Muscle of back (tissue), 11 donors: Measurements from ENCODE around the gene CEMIP2. TPM values are rescaled to one million over a fixed set of nuclear protein-coding genes. Genes with fewer than 3 reads are reported as not detected.

ENCODE experiments used
- DNase-seq, 3 donors: peaks; one replicate each; pipeline versions ENCODE4 v3.0.0 to v3.0.0-alpha.2; 2013
- polyA plus RNA-seq, 10 donors: library from polyadenylated mRNA; unstranded; fragments of 120-200 nt; gene quantifications; one replicate each; pipeline ENCODE4 v1.2.1, GENCODE V29; 2013; ENCODE audit not compliant: insufficient read length in 10 of 10

The CEMIP2 gene
- polyA plus RNA-seq, 10 donors, result 23.2 to 41.3 (median 28.5) TPM

DNA sequence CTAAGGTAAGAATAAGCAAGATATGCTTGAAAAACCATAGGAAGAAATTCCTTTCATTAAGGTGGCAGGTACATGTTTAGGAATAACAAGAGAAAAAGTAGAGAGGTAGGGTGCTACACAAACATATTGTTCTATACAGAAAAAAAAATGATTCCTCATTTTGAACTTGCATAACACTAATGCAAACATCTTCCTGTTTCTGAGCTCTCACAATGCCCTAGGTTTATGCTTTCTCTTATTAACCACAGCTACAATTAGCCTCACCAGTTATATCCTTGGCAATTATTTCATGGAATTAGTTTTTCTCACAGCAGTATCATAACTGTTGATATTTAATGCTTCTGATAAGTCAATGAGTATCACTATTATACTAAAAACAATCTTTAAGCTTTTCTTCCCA is 20.7 kb downstream of the CEMIP2 start:
- DNase-seq, result no peak

DNA sequence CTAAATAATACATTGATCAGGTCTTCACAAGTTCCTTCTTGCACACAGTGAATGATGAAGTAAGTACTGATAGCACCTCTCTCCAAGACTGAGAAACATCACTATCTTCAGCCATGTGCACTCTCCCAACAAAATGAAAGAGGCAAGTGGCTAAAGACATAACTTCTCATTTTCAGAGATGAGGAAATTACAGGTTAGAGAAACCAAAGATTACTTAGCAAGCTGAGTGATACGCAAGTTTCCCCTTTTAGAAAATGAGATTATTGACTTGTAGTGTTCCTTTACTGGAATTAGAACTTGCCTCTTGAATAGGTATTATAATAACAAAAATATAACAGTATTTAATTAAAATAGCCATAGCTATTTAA is 21.6 kb downstream of the CEMIP2 start:
- DNase-seq, result no peak

- no peak for DNase-seq
Observed at GRCh38 chr9:71746023-71746757, 22.1 kb downstream of the CEMIP2 start.

GRCh38 chr9:71744754-71745521 is 23.4 kb downstream of the CEMIP2 start:
- DNase-seq, result no peak

GRCh38 chr9:71743882-71744281 is 24.4 kb downstream of the CEMIP2 start:
- no peak for DNase-seq

DNA sequence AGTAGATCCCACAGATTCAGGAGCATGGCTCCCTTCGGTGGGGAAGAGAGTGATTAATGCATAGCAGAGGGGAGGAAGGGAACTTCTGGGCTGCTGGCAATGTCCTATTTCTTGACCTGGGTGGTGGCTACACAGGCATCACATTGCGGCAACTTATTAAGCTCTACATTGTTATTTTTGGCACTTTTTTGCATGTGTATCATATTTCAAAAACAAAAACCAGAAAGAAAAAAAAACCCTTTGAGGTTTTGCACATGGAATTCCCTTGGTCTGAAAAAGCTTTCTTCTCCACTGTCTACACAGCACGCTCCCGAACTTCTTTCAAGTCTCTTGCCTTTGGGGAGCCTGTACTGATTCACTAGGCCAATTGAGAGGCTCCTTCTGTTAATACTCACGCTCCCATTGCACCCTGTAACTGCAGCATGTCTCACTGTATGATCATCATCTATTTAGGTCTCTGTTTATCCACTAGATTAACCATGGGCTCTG is 25.1 kb downstream of the CEMIP2 start:
- no peak for DNase-seq

DNA sequence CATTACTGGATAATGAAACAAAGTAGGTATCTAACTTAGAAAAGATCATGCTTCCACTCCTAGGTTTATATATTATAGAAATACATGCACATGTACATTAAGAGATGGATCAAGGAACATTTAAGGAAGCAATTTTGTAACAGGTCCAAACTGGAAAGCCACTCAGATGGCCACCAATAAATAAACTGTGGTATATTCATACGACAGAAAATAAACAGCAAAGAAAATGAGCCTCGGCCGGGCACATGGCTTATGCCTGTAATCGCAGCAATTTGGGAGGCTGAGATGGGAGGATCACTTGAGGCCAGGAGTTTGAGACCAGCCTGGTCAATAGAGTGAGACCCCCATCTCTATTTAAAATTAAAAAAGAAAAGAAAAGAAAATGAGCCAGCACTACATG is 25.6 kb downstream of the CEMIP2 start:
- no peak for DNase-seq

- peak in 1 of 3 donors; percentile 19 for DNase-seq
Observed at GRCh38 chr9:71741926-71742648, 26.2 kb downstream of the CEMIP2 start.

GRCh38 chr9:71740199-71740598 is 28.1 kb downstream of the CEMIP2 start:
- no peak for DNase-seq

- DNase-seq, result no peak
Observed at GRCh38 chr9:71737455-71737854, 30.9 kb downstream of the CEMIP2 start.

DNA sequence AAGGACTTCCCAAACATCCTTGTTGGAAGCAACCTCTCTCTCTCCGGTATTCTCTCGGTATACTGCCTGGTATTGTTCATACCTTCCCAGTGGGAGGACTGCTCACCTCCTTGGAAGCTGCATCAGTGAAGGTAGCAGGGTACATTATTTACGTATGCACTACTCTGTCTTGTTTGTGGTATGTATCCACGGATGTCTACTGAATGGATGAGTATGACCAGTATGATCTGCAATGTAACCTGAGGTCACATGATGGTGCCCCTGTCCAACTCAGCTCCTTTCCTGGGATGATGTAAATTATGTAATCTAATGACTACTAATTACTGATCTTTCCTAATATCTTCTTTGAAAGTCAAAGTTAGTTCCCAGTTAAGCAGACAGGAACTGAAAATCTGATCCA is 32.1 kb downstream of the CEMIP2 start:
- DNase-seq, result no peak

GRCh38 chr9:71734950-71735349 is 33.4 kb downstream of the CEMIP2 start:
- no peak for DNase-seq

GRCh38 chr9:71733176-71733575 is 35.1 kb downstream of the CEMIP2 start:
- no peak for DNase-seq

GRCh38 chr9:71729816-71730526 is 38.3 kb downstream of the CEMIP2 start:
- DNase-seq, result no peak

- DNase-seq, result no peak
Observed at GRCh38 chr9:71726723-71727122, 41.6 kb downstream of the CEMIP2 start.

GRCh38 chr9:71725590-71726338 is 42.5 kb downstream of the CEMIP2 start:
- DNase-seq, result no peak

GRCh38 chr9:71721855-71722254 is 46.5 kb downstream of the CEMIP2 start:
- DNase-seq, result no peak

GRCh38 chr9:71719562-71719961 is 48.8 kb downstream of the CEMIP2 start:
- peak in 1 of 3 donors; percentile 52 for DNase-seq

- no peak for DNase-seq
Observed at GRCh38 chr9:71719088-71719487, 49.2 kb downstream of the CEMIP2 start.

- no peak for DNase-seq
Observed at GRCh38 chr9:71716138-71716909, 52.0 kb downstream of the CEMIP2 start.
